GM12892 (cell line): ENCODE measurements around the gene KAZALD1.

Experiments
- POLR2A ChIP-seq: IDR thresholded peaks from 2 replicates; pipeline ENCODE4 v1.6.1; 2011; ENCODE audit warnings: low read depth, low read length, control low read depth
- POLR2AphosphoS5 ChIP-seq: IDR thresholded peaks from 2 replicates; pipeline ENCODE4 v1.6.1; 2011; ENCODE audit warnings: low read depth, low read length, control low read depth
- TAF1 ChIP-seq: IDR thresholded peaks from 2 replicates; pipeline ENCODE4 v1.6.1; 2011; ENCODE audit warnings: low read depth, mild to moderate bottlenecking, control low read depth, low read length, borderline replicate concordance

GRCh38 chr10:101087965-101088364 is 26.2 kb downstream of the KAZALD1 start:
- no peak for TF ChIP-seq POLR2AphosphoS5
- no peak for TF ChIP-seq POLR2A
- TF ChIP-seq TAF1: no peak
